Small intestine (tissue), 7 donors: ENCODE results near the gene WFDC13. TPM values are rescaled to one million over a fixed set of nuclear protein-coding genes. Genes with fewer than 3 reads are reported as not detected.

ENCODE experiments used
- DNase-seq, 2 donors: peaks; one replicate each; pipeline versions ENCODE4 v3.0.0 to v3.0.0-alpha.2; 2013
- FAIRE-seq: peaks from 2 replicates; lab custom pipeline; 2012; peaks lifted over from hg19 to GRCh38; lab: Jason Lieb, UNC
- H3K27ac ChIP-seq, 3 donors: one replicate each; pipeline ENCODE4 v1.5.1; 2013; ENCODE audit warnings: low read length in 2 of 3, mild to moderate bottlenecking in 2 of 3, control low read depth in 1 of 3, inconsistent platforms in 1 of 3, low read depth in 1 of 3, moderate library complexity in 1 of 3
- H3K27me3 ChIP-seq, 3 donors: one replicate each; pipeline ENCODE4 v1.6.1; 2013; ENCODE audit warnings: low read length in 3 of 3, inconsistent platforms in 1 of 3; ENCODE audit not compliant: control insufficient read depth in 3 of 3, insufficient read depth in 3 of 3
- H3K36me3 ChIP-seq, 3 donors: one replicate each; pipeline ENCODE4 v1.6.1; 2013; ENCODE audit warnings: low read length in 3 of 3, inconsistent platforms in 1 of 3, low read depth in 1 of 3, mild to moderate bottlenecking in 1 of 3, moderate library complexity in 1 of 3; ENCODE audit not compliant: control insufficient read depth in 3 of 3, insufficient read depth in 2 of 3
- H3K4me1 ChIP-seq, 3 donors: one replicate each; pipeline ENCODE4 v1.6.1; 2013; ENCODE audit warnings: low read length in 2 of 3, inconsistent platforms in 1 of 3, low read depth in 1 of 3, mild to moderate bottlenecking in 1 of 3, moderate library complexity in 1 of 3; ENCODE audit not compliant: control insufficient read depth in 3 of 3, insufficient read depth in 2 of 3
- H3K4me3 ChIP-seq, 3 donors: one replicate each; pipeline ENCODE4 v1.5.1; 2013; ENCODE audit warnings: low read length in 3 of 3, control low read depth in 1 of 3, inconsistent platforms in 1 of 3, low read depth in 1 of 3, mild to moderate bottlenecking in 1 of 3, moderate library complexity in 1 of 3
- H3K9me3 ChIP-seq, 2 donors: one replicate each; pipeline ENCODE4 v1.6.1; 2013; ENCODE audit warnings: low read depth in 1 of 2, low read length in 1 of 2; ENCODE audit not compliant: control insufficient read depth in 2 of 2, insufficient read depth in 1 of 2
- WGBS, 3 donors: extraction: QIAGEN DNeasy Blood & Tissue Kit; methylation state at CpG; one replicate each; pipeline ENCODE4 v1.1.7; 2013; 5-methylcytosine and 5-hydroxymethylcytosine counted together
- polyA plus RNA-seq, 4 donors: library from polyadenylated mRNA; stranded (reverse) in 3 of 4; unstranded in 1 of 4; fragments of 200-250 nt in 3 of 4; fragments of 120-200 nt in 1 of 4; gene quantifications; one replicate each; pipeline versions ENCODE4 v1.2.1 to v1.2.3, GENCODE V29; 2013
- donor health status: healthy with polysubstance abuse.
- donor health status: control.
- donor health status: control.
- donor health status: Bipolar disorder and iron deficiency.
- donor health status: healthy.

WFDC13 gene
- polyA plus RNA-seq, 4 donors: 0.04 TPM; not detected in 3

- FAIRE-seq: no peak
- no peaks in the 10 kb centered on the region for H3K9me3 ChIP-seq
- H3K27ac ChIP-seq: no peak overlapping the region
- H3K4me3 ChIP-seq: no peak overlapping the region
- 85 to 89% (median 88%) methylated on average over 4 of the region's 4 CpGs for WGBS, 3 donors
- no peaks in the 10 kb centered on the region for H3K36me3 ChIP-seq
- DNase-seq: no peak
- no peaks in the 10 kb centered on the region for H3K27me3 ChIP-seq
- H3K4me1 ChIP-seq: no peaks in the 10 kb centered on the region
Measured at GRCh38 chr20:45742596-45742995, 40.8 kb downstream of the WFDC13 start.

- Histone ChIP-seq H3K36me3 (no peaks in the 10 kb centered on the region), H3K27me3 (no peaks in the 10 kb centered on the region), H3K9me3 (no peaks in the 10 kb centered on the region), H3K4me1 (no peaks in the 10 kb centered on the region), H3K4me3 (no peak overlapping the region), H3K27ac (no peak overlapping the region)
- FAIRE-seq (no peak), DNase-seq (no peak)
Measured at GRCh38 chr20:45745015-45745414, 43.2 kb downstream of the WFDC13 start.

- Histone ChIP-seq H3K27ac (no peak overlapping the region), H3K36me3 (no peaks in the 10 kb centered on the region), H3K27me3 (no peaks in the 10 kb centered on the region), H3K4me3 (no peak overlapping the region), H3K4me1 (no peaks in the 10 kb centered on the region), H3K9me3 (no peaks in the 10 kb centered on the region)
- 85 to 90% (median 89%) methylated on average over 1 of the region's 1 CpG for WGBS, 3 donors
- no peak for FAIRE-seq
- no peak for DNase-seq
Measured at GRCh38 chr20:45751721-45752120, 49.9 kb downstream of the WFDC13 start.

GRCh38 chr20:45752746-45753145 is 50.9 kb downstream of the WFDC13 start:
- H3K27ac ChIP-seq: no peak overlapping the region
- no peak for DNase-seq
- H3K27me3 ChIP-seq: no peaks in the 10 kb centered on the region
- H3K36me3 ChIP-seq: no peaks in the 10 kb centered on the region
- FAIRE-seq: no peak
- H3K9me3 ChIP-seq: no peaks in the 10 kb centered on the region
- H3K4me1 ChIP-seq: no peaks in the 10 kb centered on the region
- no peak overlapping the region for H3K4me3 ChIP-seq
- 66 to 87% (median 76%) methylated on average over 3 of the region's 3 CpGs for WGBS, 3 donors

- 84 to 89% (median 86%) methylated on average over 4 of the region's 4 CpGs for WGBS, 3 donors
- no peaks in the 10 kb centered on the region for H3K27me3 ChIP-seq
- H3K4me3 ChIP-seq: no peak overlapping the region
- DNase-seq (no peak), FAIRE-seq (no peak)
- no peaks in the 10 kb centered on the region for H3K9me3 ChIP-seq
- H3K4me1 ChIP-seq: no peaks in the 10 kb centered on the region
- H3K27ac ChIP-seq: no peak overlapping the region
- H3K36me3 ChIP-seq: no peaks in the 10 kb centered on the region
Measured at GRCh38 chr20:45758096-45758495, 56.3 kb downstream of the WFDC13 start.

Other genes with a start within 250 kb of the WFDC13 start
- 1 to 10 TPM; 1.8 to 7.8 (median 3.9) TPM for gene WFDC2, start 232.3 kb upstream of the WFDC13 start, polyA plus RNA-seq
- not detected for gene SPINT3, start 186.4 kb upstream of the WFDC13 start, polyA plus RNA-seq
- not detected for gene WFDC6, start 162.6 kb upstream of the WFDC13 start, polyA plus RNA-seq
- gene EPPIN, start 154.6 kb upstream of the WFDC13 start, polyA plus RNA-seq: not detected
- gene WFDC8, start 122.8 kb upstream of the WFDC13 start, polyA plus RNA-seq: not detected
- not detected for gene WFDC10A, start 72.3 kb upstream of the WFDC13 start, polyA plus RNA-seq
- not detected for gene WFDC9, start 70.8 kb upstream of the WFDC13 start, polyA plus RNA-seq
- gene WFDC11, start 31.8 kb upstream of the WFDC13 start, polyA plus RNA-seq: not detected
- under 1 TPM in 1 of 4 donors, not detected in 3; 0.16 TPM for gene WFDC10B, start 3.0 kb downstream of the WFDC13 start, polyA plus RNA-seq
- gene SPINT4, start 20.3 kb downstream of the WFDC13 start, polyA plus RNA-seq: not detected
- under 1 TPM in 2 of 4 donors, not detected in 2; 0.44 to 0.81 TPM for gene WFDC3, start 89.8 kb downstream of the WFDC13 start, polyA plus RNA-seq
- 10 to 100 TPM; 27.9 to 42.7 (median 36.9) TPM for gene DNTTIP1, start 89.9 kb downstream of the WFDC13 start, polyA plus RNA-seq
- 10 to 100 TPM; 10.8 to 99.6 (median 24.0) TPM for gene UBE2C, start 110.6 kb downstream of the WFDC13 start, polyA plus RNA-seq
- 10 to 100 TPM in 2 of 4 donors, 1 to 10 TPM in 2; 2.6 to 23.7 (median 13.5) TPM for gene TNNC2, start 125.3 kb downstream of the WFDC13 start, polyA plus RNA-seq
- 10 to 100 TPM in 2 of 4 donors, 1 to 10 TPM in 2; 7.8 to 14.6 (median 10.1) TPM for gene SNX21, start 131.8 kb downstream of the WFDC13 start, polyA plus RNA-seq
- gene ACOT8, start 155.4 kb downstream of the WFDC13 start, polyA plus RNA-seq: 100 to 1,000 TPM in 1 of 4 donors, 10 to 100 TPM in 3; 28.6 to 123 (median 47.6) TPM
- gene ZSWIM3, start 155.6 kb downstream of the WFDC13 start, polyA plus RNA-seq: 1 to 10 TPM; 2.7 to 6.8 (median 4.1) TPM
- 10 to 100 TPM in 1 of 4 donors, 1 to 10 TPM in 3; 2.5 to 17.1 (median 3.6) TPM for gene ZSWIM1, start 179.2 kb downstream of the WFDC13 start, polyA plus RNA-seq
- gene SPATA25, start 185.6 kb downstream of the WFDC13 start, polyA plus RNA-seq: 10 to 100 TPM in 1 of 4 donors, 1 to 10 TPM in 1, not detected in 2; 1.8 to 16.4 TPM
- 10 to 100 TPM in 1 of 4 donors, 1 to 10 TPM in 3; 2.9 to 20.2 (median 4.0) TPM for gene NEURL2, start 189.2 kb downstream of the WFDC13 start, polyA plus RNA-seq
- 1,000 to 10,000 TPM in 1 of 4 donors, 100 to 1,000 TPM in 2, 10 to 100 TPM in 1; 78.9 to 1,454 (median 115) TPM for gene CTSA, start 189.3 kb downstream of the WFDC13 start, polyA plus RNA-seq
- 10 to 100 TPM in 3 of 4 donors, 1 to 10 TPM in 1; 2.0 to 67.4 (median 17.1) TPM for gene PLTP, start 210.1 kb downstream of the WFDC13 start, polyA plus RNA-seq
- gene PCIF1, start 232.6 kb downstream of the WFDC13 start, polyA plus RNA-seq: 10 to 100 TPM; 16.1 to 30.0 (median 26.8) TPM